ENCODE data around the gene AP1S3.

DNA sequence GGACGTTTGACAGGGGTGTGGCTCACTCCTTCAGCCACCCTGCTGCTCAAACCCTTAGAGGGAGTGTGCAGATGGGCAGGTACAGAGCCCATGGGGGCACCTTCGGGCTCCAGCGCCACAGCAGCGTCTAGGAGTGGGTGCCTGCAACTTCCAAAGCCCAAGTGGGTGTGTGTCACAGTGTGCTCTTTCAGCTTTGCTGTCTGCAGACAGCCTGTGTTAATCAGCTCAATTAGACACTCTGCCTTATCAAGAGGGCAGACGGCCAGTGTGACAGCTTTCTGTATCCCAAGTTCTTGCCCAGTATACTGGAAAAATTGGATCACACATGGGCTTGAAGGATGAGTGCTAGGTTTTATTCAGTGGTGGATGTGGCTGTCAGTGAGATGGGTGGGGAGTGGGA, 96.7 kb downstream of the AP1S3 start:
- TF ChIP-seq POLR2A (IDR thresholded peaks at IDR 0.05; ENCODE audit: low read length) = no peak
- TF ChIP-seq GATA1 (IDR thresholded peaks at IDR 0.05; ENCODE audit: low read depth, low read length) = no peak
